Measurements from ENCODE around the gene MEGF11. TPM values are rescaled to one million over a fixed set of nuclear protein-coding genes. Genes with fewer than 3 reads are reported as not detected.

The MEGF11 gene
- total RNA-seq, 4 donors from 2014 or later, result 0.87 to 7.3 (median 4.9) TPM

- DNase-seq (ENCODE audit: low spot score in 2 of 2), result no peak
- H3K27me3 ChIP-seq, result peaks cover 0 to 41% of the 10 kb centered on the region in 2 donors
- 23 to 26% methylated on average over 4 of the region's 4 CpGs for WGBS, 2 donors
- no peaks in the 10 kb centered on the region for H3K9me3 ChIP-seq
- no peak overlapping the region for H3K4me3 ChIP-seq
- H3K4me1 ChIP-seq, result no peaks in the 10 kb centered on the region
- H3K27ac ChIP-seq, result no peak overlapping the region
- no peaks in the 10 kb centered on the region for H3K36me3 ChIP-seq
- no peak for TF ChIP-seq CTCF (IDR thresholded peaks at IDR 0.05)
- TF ChIP-seq EP300 (IDR thresholded peaks at IDR 0.05), result no peak
- TF ChIP-seq POLR2A (IDR thresholded peaks at IDR 0.05), result no peak
These were observed 75.0 kb downstream of the MEGF11 start for GRCh38 chr15:66178531-66178910.

- 53 to 65% methylated on average over 10 to 11 of the region's 11 CpGs for WGBS, 2 donors
- no peak for TF ChIP-seq EP300 (IDR thresholded peaks at IDR 0.05)
- TF ChIP-seq CTCF (IDR thresholded peaks at IDR 0.05), result no peak
- no peak for TF ChIP-seq POLR2A (IDR thresholded peaks at IDR 0.05)
- H3K27me3 ChIP-seq, result peaks cover 0 to 9% of the 10 kb centered on the region in 2 donors
- no peak for DNase-seq (ENCODE audit: low spot score in 2 of 2)
- H3K9me3 ChIP-seq, result no peaks in the 10 kb centered on the region
- no peaks in the 10 kb centered on the region for H3K36me3 ChIP-seq
- H3K4me3 ChIP-seq, result no peak overlapping the region
- H3K4me1 ChIP-seq, result no peaks in the 10 kb centered on the region
- H3K27ac ChIP-seq, result no peak overlapping the region
These were observed 81.1 kb downstream of the MEGF11 start for GRCh38 chr15:66172324-66172980.

- H3K36me3 ChIP-seq, result no peaks in the 10 kb centered on the region
- H3K27ac ChIP-seq, result no peak overlapping the region
- H3K4me3 ChIP-seq, result no peak overlapping the region
- TF ChIP-seq POLR2A (IDR thresholded peaks at IDR 0.05), result no peak
- no peak for TF ChIP-seq EP300 (IDR thresholded peaks at IDR 0.05)
- TF ChIP-seq CTCF (IDR thresholded peaks at IDR 0.05), result no peak
- no peaks in the 10 kb centered on the region for H3K9me3 ChIP-seq
- no peak for DNase-seq (ENCODE audit: low spot score in 2 of 2)
- H3K4me1 ChIP-seq, result no peaks in the 10 kb centered on the region
- 79 to 83% methylated on average over 13 of the region's 13 CpGs for WGBS, 2 donors
- H3K27me3 ChIP-seq, result peaks cover 0 to 9% of the 10 kb centered on the region in 2 donors
These were observed 81.7 kb downstream of the MEGF11 start for GRCh38 chr15:66171841-66172240.

- TF ChIP-seq EP300 (IDR thresholded peaks at IDR 0.05) (no peak), CTCF (IDR thresholded peaks at IDR 0.05) (no peak), POLR2A (IDR thresholded peaks at IDR 0.05) (no peak)
- no peaks in the 10 kb centered on the region for H3K36me3 ChIP-seq
- 81 to 89% methylated on average over 5 of the region's 5 CpGs for WGBS, 2 donors
- H3K4me3 ChIP-seq, result no peak overlapping the region
- no peaks in the 10 kb centered on the region for H3K4me1 ChIP-seq
- no peak overlapping the region for H3K27ac ChIP-seq
- no peaks in the 10 kb centered on the region for H3K9me3 ChIP-seq
- H3K27me3 ChIP-seq, result peaks cover 0 to 9% of the 10 kb centered on the region in 2 donors
- DNase-seq (ENCODE audit: low spot score in 2 of 2), result no peak
These were observed 82.8 kb downstream of the MEGF11 start for GRCh38 chr15:66170716-66171115.

- TF ChIP-seq CTCF (IDR thresholded peaks at IDR 0.05), result no peak
- TF ChIP-seq POLR2A (IDR thresholded peaks at IDR 0.05), result no peak
- no peak for TF ChIP-seq EP300 (IDR thresholded peaks at IDR 0.05)
- Histone ChIP-seq H3K27ac (no peak overlapping the region), H3K36me3 (no peaks in the 10 kb centered on the region), H3K4me3 (no peak overlapping the region), H3K27me3 (peaks cover 0 to 9% of the 10 kb centered on the region in 2 donors), H3K4me1 (no peaks in the 10 kb centered on the region), H3K9me3 (no peaks in the 10 kb centered on the region)
- 77 to 81% methylated on average over 4 of the region's 4 CpGs for WGBS, 2 donors
- DNase-seq (ENCODE audit: low spot score in 2 of 2), result no peak
These were observed 83.5 kb downstream of the MEGF11 start for GRCh38 chr15:66170042-66170441.
